GM10266 (cell line): ENCODE results near the gene CUL1.

Experiments
- DNase-seq: peaks from one replicate; pipeline ENCODE4 v3.0.0; 2012; ENCODE audit errors: extremely low spot score
- CTCF ChIP-seq: IDR thresholded peaks from 2 replicates; pipeline ENCODE4 v1.5.1; 2012; ENCODE audit warnings: mild to moderate bottlenecking, low read depth; ENCODE audit not compliant: control insufficient read depth, insufficient read depth; ENCODE audit errors: missing control alignments

Gene CUL1

GRCh38 chr7:148665221-148665620 lies 33.5 kb upstream of the CUL1 start:
- DNase-seq, result no peak
- TF ChIP-seq CTCF, result no peak

GRCh38 chr7:148669927-148670326 lies 28.8 kb upstream of the CUL1 start:
- no peak for TF ChIP-seq CTCF
- DNase-seq, result no peak

GRCh38 chr7:148670374-148670773 lies 28.3 kb upstream of the CUL1 start:
- TF ChIP-seq CTCF, result no peak
- no peak for DNase-seq

GRCh38 chr7:148670807-148671206 lies 27.9 kb upstream of the CUL1 start:
- no peak for TF ChIP-seq CTCF
- DNase-seq, result no peak

GRCh38 chr7:148672041-148672440 lies 26.7 kb upstream of the CUL1 start:
- TF ChIP-seq CTCF, result no peak
- no peak for DNase-seq

GRCh38 chr7:148674689-148675088 lies 24.0 kb upstream of the CUL1 start:
- no peak for DNase-seq
- TF ChIP-seq CTCF, result no peak

- DNase-seq, result no peak
- no peak for TF ChIP-seq CTCF
Measured at GRCh38 chr7:148676291-148676690, 22.4 kb upstream of the CUL1 start.
